Thyroid gland (tissue), 4 donors: ENCODE data around the gene EIF3K. TPM values are rescaled to one million over a fixed set of nuclear protein-coding genes. Genes with fewer than 3 reads are reported as not detected.

ENCODE experiments used
- DNase-seq, 2 donors: peaks; one replicate each; pipeline ENCODE4 v3.0.0-alpha.2; 2019
- H3K27ac ChIP-seq, 3 donors: fragments of 200-600 bp; sonication (generic); 1 replicate in 2 of 3; 2 replicates in 1 of 3; pipeline ENCODE4 v1.5.1; 2016 to 2019; ENCODE audit warnings: mild to moderate bottlenecking in 1 of 3, moderate library complexity in 1 of 3
- H3K27me3 ChIP-seq: fragments of 200-600 bp; sonication (generic); one replicate; pipeline ENCODE4 v1.5.1; 2019
- H3K36me3 ChIP-seq, 2 donors: fragments of 200-600 bp; sonication (generic); one replicate each; pipeline ENCODE4 v1.5.1; 2016 to 2019
- H3K4me1 ChIP-seq, 2 donors: fragments of 200-600 bp; sonication (generic); one replicate each; pipeline ENCODE4 v1.5.1; 2017 to 2019
- H3K4me3 ChIP-seq, 3 donors: fragments of 200-600 bp; sonication (generic); replicated peaks in 1 of 3; 1 replicate in 2 of 3; 2 replicates in 1 of 3; pipeline ENCODE4 v1.5.1; 2016; ENCODE audit warnings: mild to moderate bottlenecking in 1 of 3
- H3K9me3 ChIP-seq: fragments of 200-600 bp; sonication (generic); one replicate; pipeline ENCODE4 v1.5.1; 2017
- POLR2A ChIP-seq, 2 donors: fragments of 450-650 bp; IDR thresholded peaks; one replicate each; pipeline ENCODE4 v1.6.1; 2017; ENCODE audit warnings: antibody characterized with exemption in 2 of 2, mild to moderate bottlenecking in 2 of 2, moderate library complexity in 1 of 2
- WGBS, 2 donors: methylation state at CpG; one replicate each; pipeline ENCODE4 v1.1.5; 2017; 5-methylcytosine and 5-hydroxymethylcytosine counted together
- intact Hi-C: fragments of 100-400 bp; cut with DNase I; formaldehyde crosslinking; loops from one replicate; pipeline ENCODE4 v1.15.1; 2023
- total RNA-seq, 4 donors: library from RNA; depleted of rRNA; stranded (reverse); fragments of >200 nt; gene quantifications; one replicate each; pipeline ENCODE4 v1.2.3, GENCODE V29; 2016
- TF ChIP-seq, protein P1 (sequence below), 6 experiments: fragments of 200-600 bp in 3 of 6; fragments of 450-650 bp in 3 of 6; sonication (generic) in 3 of 6; IDR thresholded peaks; one replicate each; pipeline ENCODE4 v1.5.1; 2016 to 2019; ENCODE audit warnings: antibody characterized with exemption in 6 of 6, mild to moderate bottlenecking in 2 of 6, inconsistent platforms in 1 of 6, moderate library complexity in 1 of 6

The EIF3K gene
- total RNA-seq, 4 donors from 2014 or later, result 205 to 504 (median 440) TPM

DNA sequence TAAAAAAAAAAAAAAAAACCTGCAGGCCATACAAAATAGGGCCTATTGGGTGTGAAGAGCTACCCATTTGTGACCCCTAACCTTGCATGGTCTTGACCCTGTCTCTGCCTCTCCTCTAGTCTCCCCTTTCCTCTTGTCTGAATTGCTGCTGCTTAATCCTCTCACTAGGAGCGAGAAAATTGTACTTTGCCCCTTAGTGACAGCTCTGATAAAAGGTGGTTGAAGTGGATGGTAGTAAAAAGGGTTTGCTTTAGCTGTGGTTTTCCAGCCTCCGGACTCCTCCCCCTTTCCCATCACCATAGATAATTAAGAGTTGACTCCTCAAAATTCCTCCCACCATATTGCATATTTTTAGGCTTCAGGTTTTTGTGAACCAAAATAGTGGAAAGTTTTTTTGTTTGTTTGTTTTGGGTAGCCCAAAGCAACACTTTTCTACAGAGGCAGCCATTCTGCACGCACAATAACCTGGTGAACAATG, 52.0 kb downstream of the EIF3K start:
- TF ChIP-seq POLR2A (IDR thresholded peaks at IDR 0.05), result no peak
- H3K4me1 ChIP-seq, result peaks cover 55 to 91% of the 10 kb centered on the region in 2 donors
- intact Hi-C loops, result no loop called here
- no peaks in the 10 kb centered on the region for H3K36me3 ChIP-seq
- WGBS, 2 donors, result 74 to 79% methylated on average over 3 of the region's 3 CpGs
- no peaks in the 10 kb centered on the region for H3K27me3 ChIP-seq
- no peak overlapping the region for H3K4me3 ChIP-seq
- H3K9me3 ChIP-seq, result no peaks in the 10 kb centered on the region
- H3K27ac ChIP-seq, result peak overlapping the region; percentile 16 to 97 (median 67)
- no peak for DNase-seq

DNA sequence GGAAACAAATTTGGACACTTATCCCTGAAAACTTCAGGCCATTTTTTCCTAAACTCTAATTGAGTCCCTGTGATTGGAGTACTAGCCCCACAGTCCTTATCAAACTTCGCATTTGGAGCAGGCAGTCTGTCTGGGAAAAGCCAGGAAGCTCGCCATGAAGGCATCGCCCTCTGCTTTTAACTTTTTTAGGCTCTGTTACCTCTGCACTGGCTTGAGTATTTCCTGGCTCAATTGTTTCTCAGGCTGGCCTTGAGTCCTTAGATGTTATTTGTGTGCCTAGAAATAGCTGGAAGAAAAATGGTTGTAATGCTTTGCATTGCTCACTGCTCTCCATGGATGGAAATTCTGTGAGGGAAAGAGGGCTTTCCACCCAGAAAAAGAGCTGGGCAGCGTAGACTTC, 52.7 kb downstream of the EIF3K start:
- no peaks in the 10 kb centered on the region for H3K9me3 ChIP-seq
- intact Hi-C loops, result no loop called here
- H3K27ac ChIP-seq, result peak overlapping the region; percentile 16 to 97 (median 67)
- no peak for TF ChIP-seq POLR2A (IDR thresholded peaks at IDR 0.05)
- TF ChIP-seq, protein P1, sequence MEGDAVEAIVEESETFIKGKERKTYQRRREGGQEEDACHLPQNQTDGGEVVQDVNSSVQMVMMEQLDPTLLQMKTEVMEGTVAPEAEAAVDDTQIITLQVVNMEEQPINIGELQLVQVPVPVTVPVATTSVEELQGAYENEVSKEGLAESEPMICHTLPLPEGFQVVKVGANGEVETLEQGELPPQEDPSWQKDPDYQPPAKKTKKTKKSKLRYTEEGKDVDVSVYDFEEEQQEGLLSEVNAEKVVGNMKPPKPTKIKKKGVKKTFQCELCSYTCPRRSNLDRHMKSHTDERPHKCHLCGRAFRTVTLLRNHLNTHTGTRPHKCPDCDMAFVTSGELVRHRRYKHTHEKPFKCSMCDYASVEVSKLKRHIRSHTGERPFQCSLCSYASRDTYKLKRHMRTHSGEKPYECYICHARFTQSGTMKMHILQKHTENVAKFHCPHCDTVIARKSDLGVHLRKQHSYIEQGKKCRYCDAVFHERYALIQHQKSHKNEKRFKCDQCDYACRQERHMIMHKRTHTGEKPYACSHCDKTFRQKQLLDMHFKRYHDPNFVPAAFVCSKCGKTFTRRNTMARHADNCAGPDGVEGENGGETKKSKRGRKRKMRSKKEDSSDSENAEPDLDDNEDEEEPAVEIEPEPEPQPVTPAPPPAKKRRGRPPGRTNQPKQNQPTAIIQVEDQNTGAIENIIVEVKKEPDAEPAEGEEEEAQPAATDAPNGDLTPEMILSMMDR (IDR thresholded peaks at IDR 0.05), result no peak
- 53 to 63% methylated on average over 4 of the region's 4 CpGs for WGBS, 2 donors
- H3K36me3 ChIP-seq, result no peaks in the 10 kb centered on the region
- no peaks in the 10 kb centered on the region for H3K27me3 ChIP-seq
- DNase-seq, result no peak
- H3K4me3 ChIP-seq, result no peak overlapping the region
- H3K4me1 ChIP-seq, result peaks cover 52 to 91% of the 10 kb centered on the region in 2 donors

DNA sequence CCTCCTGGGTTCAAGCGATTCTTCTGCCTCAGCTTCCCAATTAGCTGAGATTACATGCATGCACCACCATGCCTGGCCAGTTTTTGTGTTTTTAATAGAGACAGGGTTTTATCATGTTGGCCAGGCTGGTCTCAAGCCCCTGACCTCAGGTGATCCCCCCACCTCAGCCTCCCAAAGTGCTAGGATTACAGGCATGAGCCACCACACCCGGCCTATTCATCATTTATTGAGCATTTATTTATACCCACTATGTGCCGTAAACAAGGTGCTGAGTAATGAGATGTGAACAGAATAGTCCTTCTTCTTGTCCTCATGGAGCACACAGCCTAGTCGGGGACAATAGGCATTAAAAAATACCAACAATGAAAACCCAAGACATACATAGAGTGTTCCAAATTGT, 54.0 kb downstream of the EIF3K start:
- no peak overlapping the region for H3K4me3 ChIP-seq
- peaks cover 38 to 82% of the 10 kb centered on the region in 2 donors for H3K4me1 ChIP-seq
- H3K36me3 ChIP-seq, result peaks cover 0 to 5% of the 10 kb centered on the region in 2 donors
- H3K9me3 ChIP-seq, result no peaks in the 10 kb centered on the region
- TF ChIP-seq POLR2A (IDR thresholded peaks at IDR 0.05), result no peak
- TF ChIP-seq, protein P1 (IDR thresholded peaks at IDR 0.05), result no peak
- no peak for DNase-seq
- 93 to 95% methylated on average over 4 of the region's 4 CpGs for WGBS, 2 donors
- peak overlapping the region in 1 of 3 donors; percentile 21 for H3K27ac ChIP-seq
- intact Hi-C loops, result no loop called here
- no peaks in the 10 kb centered on the region for H3K27me3 ChIP-seq

DNA sequence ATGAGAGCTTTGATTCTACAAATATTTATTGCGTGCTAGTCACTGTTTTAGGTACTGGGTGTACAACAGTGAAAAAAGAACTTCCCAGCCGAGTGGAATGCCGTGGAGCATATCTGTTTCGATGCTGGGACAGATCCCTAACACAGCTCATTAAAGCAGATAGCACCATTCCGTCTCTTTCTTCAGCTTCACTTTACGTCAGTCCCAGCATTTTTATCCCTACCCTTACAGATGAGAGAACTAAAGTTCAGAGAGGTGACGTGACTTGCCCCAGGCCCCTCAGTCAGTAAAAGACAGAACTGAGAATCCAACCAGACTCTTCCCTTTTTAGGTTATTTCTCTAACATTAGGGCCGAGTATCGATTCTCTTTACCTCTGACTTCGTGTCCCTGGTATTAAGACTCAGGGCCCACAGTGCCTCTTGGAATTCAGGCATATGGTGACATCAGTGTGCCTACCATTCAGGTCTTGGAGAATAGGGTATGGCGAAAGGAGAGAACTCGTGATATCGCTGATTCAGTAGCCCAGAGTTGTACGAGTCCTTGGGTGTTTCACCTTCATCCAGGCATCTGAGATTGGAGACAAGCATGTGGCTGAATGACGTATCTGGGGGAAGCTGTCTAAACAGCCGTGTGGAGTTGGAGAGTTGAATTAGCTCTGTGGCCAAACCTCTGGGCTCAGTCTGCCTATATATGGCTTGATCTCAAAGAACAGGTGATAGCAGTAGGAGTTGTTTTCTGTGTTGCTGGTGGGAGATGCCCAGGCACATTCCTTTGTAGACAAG, 55.6 kb downstream of the EIF3K start:
- Histone ChIP-seq H3K4me3 (no peak overlapping the region), H3K9me3 (no peaks in the 10 kb centered on the region), H3K27me3 (no peaks in the 10 kb centered on the region), H3K4me1 (peaks cover 36 to 74% of the 10 kb centered on the region in 2 donors), H3K36me3 (peaks cover 0 to 5% of the 10 kb centered on the region in 2 donors), H3K27ac (peak overlapping the region; percentile 60 to 78 (median 64))
- peak in 1 of 2 donors; percentile 18 for TF ChIP-seq POLR2A (IDR thresholded peaks at IDR 0.05)
- TF ChIP-seq, protein P1 (IDR thresholded peaks at IDR 0.05), result no peak
- no peak for DNase-seq
- intact Hi-C loops, result no loop called here
- 83 to 90% methylated on average over 16 of the region's 16 CpGs for WGBS, 2 donors

DNA sequence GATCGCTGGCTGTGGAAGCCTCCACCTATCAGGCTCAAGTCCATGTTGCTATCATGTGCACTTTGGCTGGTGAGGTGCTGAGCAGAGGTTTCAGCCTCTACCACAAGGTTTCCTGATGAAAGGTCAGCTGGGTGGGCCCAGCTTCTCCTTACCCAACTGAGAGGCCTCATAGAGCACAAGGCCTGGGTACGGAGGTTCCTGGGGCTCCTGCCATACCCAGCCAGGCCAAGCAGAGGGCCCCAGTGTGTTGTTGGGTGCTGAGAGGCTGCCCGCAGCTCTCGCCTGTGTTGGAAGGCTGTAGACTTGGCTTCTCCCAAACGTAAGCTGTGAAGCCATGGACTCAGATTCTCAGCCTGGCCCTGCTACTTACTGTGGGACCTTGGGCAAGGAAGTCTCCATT, 56.6 kb downstream of the EIF3K start:
- no peak overlapping the region for H3K4me3 ChIP-seq
- DNase-seq, result no peak
- peaks cover 36 to 74% of the 10 kb centered on the region in 2 donors for H3K4me1 ChIP-seq
- H3K9me3 ChIP-seq, result no peaks in the 10 kb centered on the region
- H3K36me3 ChIP-seq, result peaks cover 0 to 5% of the 10 kb centered on the region in 2 donors
- H3K27me3 ChIP-seq, result no peaks in the 10 kb centered on the region
- TF ChIP-seq, protein P1 (IDR thresholded peaks at IDR 0.05), result no peak
- TF ChIP-seq POLR2A (IDR thresholded peaks at IDR 0.05), result no peak
- WGBS, 2 donors, result 70 to 80% methylated on average over 4 to 5 of the region's 5 CpGs
- intact Hi-C loops, result no loop called here
- H3K27ac ChIP-seq, result peak overlapping the region; percentile 60 to 78 (median 64)
